GM12874 (cell line): ENCODE results near the gene TRAF2.

ENCODE experiments used
- TF ChIP-seq, protein P1 (sequence below): IDR thresholded peaks from 2 replicates; pipeline ENCODE4 v1.5.1; 2011; ENCODE audit warnings: low read depth, mild to moderate bottlenecking, control low read depth, low read length, moderate library complexity; ENCODE audit not compliant: insufficient read depth

TRAF2 gene

DNA sequence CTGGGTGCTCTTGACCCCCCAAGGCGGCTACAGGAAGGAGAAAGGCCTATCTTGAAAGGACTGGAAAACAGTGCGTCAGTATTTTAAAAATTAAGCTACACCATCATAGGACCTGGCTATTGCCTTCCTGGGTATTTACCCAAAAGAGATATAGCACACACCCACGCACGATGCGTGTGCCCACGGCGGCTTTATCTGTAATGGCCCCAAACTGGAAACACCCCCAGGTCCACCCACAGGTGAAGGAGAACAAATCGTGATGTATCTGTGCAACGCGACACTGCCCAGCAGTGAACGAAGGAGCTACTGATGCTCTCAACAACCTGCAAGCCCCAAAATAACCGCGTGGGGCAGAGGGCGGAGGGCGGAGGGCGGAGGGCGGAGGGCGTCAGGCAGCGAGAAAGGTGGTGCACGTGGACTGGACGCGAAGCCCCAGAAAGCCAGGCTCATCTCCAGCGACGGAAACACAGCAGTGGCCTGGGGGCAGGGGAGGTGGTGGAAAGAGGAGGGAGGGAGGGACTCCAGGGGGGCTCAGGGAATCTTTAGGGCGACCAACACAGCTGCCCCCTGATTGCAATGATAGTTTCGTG, 78.6 kb downstream of the TRAF2 start:
- TF ChIP-seq, protein P1, sequence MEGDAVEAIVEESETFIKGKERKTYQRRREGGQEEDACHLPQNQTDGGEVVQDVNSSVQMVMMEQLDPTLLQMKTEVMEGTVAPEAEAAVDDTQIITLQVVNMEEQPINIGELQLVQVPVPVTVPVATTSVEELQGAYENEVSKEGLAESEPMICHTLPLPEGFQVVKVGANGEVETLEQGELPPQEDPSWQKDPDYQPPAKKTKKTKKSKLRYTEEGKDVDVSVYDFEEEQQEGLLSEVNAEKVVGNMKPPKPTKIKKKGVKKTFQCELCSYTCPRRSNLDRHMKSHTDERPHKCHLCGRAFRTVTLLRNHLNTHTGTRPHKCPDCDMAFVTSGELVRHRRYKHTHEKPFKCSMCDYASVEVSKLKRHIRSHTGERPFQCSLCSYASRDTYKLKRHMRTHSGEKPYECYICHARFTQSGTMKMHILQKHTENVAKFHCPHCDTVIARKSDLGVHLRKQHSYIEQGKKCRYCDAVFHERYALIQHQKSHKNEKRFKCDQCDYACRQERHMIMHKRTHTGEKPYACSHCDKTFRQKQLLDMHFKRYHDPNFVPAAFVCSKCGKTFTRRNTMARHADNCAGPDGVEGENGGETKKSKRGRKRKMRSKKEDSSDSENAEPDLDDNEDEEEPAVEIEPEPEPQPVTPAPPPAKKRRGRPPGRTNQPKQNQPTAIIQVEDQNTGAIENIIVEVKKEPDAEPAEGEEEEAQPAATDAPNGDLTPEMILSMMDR = no peak

DNA sequence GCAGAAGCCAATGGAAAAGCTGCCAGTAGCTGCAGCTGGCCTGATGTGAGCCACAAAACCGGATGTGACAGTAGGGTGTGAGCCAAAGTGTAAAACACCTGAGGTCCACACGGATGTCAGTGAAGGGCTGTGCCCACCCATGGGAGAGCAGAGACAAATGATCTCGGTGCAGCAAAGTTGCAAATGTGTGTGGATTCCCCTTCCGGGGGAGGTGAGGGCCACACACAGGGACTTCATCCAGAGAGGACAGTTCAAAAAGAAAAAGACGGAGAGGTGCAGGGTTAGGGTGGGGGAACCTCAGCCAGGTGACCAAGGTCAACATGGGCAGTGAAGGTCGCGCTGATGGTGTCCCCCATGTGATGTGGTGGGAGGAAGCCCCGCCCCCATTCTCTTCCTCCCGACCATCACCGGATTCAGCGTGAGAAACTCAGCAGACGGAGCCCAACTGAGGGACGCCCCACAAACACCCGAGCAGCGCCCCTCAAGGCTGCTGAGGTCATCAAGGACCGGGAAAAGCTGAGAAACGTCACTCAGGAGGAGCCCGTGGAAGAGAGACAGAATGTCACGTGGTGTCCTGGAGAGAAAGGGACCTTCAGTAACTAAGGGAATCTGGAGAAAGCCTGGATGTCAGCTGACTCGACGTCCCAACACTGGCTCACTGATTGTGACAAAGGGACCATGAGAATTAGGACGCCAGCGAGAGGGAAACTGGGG, 79.6 kb downstream of the TRAF2 start:
- TF ChIP-seq, protein P1 = no peak

DNA sequence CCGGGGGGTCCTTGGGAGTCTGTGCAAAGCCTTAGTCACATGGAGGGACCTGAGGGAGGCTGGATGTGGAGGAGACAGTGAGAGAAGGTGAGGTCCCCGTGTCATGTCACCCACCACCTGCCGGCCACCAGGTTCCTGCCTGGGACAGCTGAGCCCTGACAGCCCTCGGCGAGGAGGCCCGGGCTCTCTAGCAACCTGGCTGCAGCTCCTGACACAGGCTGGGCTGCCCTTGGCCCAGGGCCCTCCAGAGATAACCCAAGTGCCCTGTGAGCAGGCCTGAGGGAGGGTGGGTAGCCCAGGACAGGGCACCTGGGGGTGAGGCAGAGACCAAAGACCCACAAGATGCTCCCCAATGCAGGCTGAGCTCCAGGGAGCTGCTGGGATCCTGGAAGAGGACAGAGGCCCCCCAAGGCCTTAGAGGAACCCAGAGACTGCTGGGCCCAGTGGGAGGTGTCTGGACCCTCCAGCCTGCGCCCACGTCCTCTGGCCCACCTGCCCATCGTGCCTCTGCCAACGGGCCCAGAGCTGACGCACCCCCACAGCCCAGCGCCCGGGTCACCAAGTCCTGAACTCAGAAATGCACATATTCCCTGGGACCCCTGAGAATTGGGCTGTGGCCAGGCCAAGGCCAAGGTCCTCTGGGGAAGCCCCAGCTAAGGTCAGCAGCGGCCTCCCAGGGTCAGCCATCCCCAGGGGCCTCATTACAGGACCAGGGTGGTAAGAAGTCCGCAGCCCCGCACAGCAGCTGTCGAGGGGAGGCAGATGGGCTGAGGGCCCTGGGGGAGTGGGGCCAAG, 82.2 kb downstream of the TRAF2 start:
- TF ChIP-seq, protein P1 = no peak

DNA sequence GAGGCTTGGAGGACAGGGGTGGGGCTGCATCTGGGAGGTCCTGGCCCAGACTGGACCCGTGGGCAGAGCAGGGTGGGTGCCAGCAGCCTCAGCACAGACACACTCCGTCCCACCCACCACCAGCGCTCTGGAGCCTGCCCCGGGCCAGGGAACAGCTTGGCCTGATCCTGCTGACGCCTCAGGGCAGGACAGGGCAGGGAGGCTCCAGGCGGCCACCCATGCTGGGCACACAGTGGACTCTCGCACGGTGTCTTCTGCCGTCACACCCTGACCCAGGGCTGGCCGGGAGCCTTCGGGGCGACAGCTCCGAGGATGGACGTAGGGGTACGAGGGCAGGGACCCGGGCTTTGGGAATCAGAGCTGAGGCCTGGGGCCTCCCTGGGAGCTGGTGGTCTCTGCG, 82.8 kb downstream of the TRAF2 start:
- TF ChIP-seq, protein P1 = no peak

DNA sequence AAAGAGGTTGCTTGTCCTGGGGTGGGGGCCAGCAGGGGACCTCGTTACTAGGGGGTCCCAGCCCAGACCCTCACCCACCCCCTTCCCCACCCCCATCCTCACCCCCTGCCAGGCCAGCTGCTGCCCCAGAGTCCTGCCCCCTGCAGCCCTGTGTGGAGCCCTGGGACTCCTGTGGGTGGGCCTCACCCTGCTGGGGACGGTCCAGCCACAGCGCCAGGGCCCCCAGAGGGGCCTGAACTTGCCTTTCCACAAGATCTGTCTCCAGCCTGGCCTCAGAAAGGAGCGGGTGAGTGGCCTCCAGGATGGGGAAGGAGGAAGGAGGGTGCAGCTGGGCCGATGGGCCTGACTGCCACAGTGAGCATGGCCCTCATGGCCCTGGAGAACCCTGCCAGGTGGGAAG, 83.5 kb downstream of the TRAF2 start:
- TF ChIP-seq, protein P1 = no peak

DNA sequence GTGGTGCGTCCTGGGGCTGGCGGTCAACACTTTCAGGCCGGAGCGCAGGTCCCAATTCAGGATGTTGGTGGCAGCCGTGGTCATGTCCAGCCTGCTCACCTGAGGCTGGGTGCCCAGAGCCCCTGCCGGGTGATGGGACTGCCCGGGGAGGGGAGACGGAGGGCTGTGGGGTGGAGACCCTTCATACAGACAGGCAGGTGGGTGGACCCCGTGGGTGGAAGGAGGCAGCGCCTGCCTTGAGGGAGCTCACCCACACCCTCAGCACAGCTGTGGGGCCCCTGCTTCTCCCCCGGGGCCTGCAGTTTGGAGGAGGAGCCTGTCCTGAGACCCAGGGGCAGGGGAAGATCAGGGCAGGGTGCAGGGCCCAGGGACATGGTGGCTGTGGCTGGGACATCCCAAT, 84.0 kb downstream of the TRAF2 start:
- TF ChIP-seq, protein P1 = no peak

DNA sequence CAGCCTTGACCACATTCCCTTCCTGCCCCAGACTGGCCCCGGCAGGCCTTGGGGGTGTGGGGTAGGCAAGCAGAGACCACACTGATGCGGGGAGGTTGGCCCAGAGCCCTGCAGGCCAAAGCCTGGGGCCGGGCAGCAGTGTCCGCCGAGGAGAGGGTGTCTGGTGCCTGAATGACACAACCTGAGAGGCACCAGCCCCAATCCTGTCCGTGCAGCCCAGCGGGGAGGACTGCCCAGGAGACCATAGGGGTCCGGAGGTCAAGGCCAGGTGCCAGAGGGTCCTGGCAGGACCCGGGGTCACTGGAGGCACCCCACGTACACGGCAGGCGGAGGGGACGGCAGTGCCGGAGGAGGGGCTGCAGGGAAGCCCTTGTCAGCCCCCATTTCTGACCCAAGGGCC, 85.4 kb downstream of the TRAF2 start:
- TF ChIP-seq, protein P1 = no peak
